SH-SY5Y (cell line): ENCODE data around the gene IFI6.

Source experiments
- GATA2 ChIP-seq: IDR thresholded peaks from 2 replicates; pipeline ENCODE4 v1.6.1; 2011; ENCODE audit warnings: mild to moderate bottlenecking, low read depth, low read length
- GATA3 ChIP-seq: IDR thresholded peaks from 2 replicates; pipeline ENCODE4 v1.6.1; 2011; ENCODE audit warnings: low read depth, mild to moderate bottlenecking, low read length, moderate library complexity

IFI6 gene

GRCh38 chr1:27684176-27684575, 12.2 kb upstream of the IFI6 start:
- TF ChIP-seq GATA2 (no peak), GATA3 (no peak)

- no peak for TF ChIP-seq GATA2
Observed at GRCh38 chr1:27682351-27682944, 10.5 kb upstream of the IFI6 start.

- no peak for TF ChIP-seq GATA3
- no peak for TF ChIP-seq GATA2
Observed at GRCh38 chr1:27678747-27679146, 6.8 kb upstream of the IFI6 start.

GRCh38 chr1:27676410-27676809, 4.4 kb upstream of the IFI6 start:
- TF ChIP-seq GATA2 (no peak), GATA3 (no peak)

- TF ChIP-seq GATA3, result no peak
- TF ChIP-seq GATA2, result no peak
Observed at GRCh38 chr1:27672750-27673112, 739 bp upstream of the IFI6 start.

- no peak for TF ChIP-seq GATA2
- TF ChIP-seq GATA3, result no peak
Observed at GRCh38 chr1:27669876-27670275, 2.1 kb downstream of the IFI6 start.

- TF ChIP-seq GATA3 (no peak), GATA2 (no peak)
Observed at GRCh38 chr1:27668808-27669723, 2.9 kb downstream of the IFI6 start.

- TF ChIP-seq GATA3, result no peak
- no peak for TF ChIP-seq GATA2
Observed at GRCh38 chr1:27668121-27668807, 3.7 kb downstream of the IFI6 start.

- TF ChIP-seq GATA3 (no peak), GATA2 (no peak)
Observed at GRCh38 chr1:27666791-27667254, 5.2 kb downstream of the IFI6 start.

GRCh38 chr1:27666294-27666693, 5.7 kb downstream of the IFI6 start:
- TF ChIP-seq GATA3 (no peak), GATA2 (no peak)

GRCh38 chr1:27665016-27665651, 6.9 kb downstream of the IFI6 start:
- TF ChIP-seq GATA3 (no peak), GATA2 (no peak)

- TF ChIP-seq GATA2, result no peak
- TF ChIP-seq GATA3, result no peak
Observed at GRCh38 chr1:27664291-27664690, 7.7 kb downstream of the IFI6 start.

GRCh38 chr1:27662707-27663393, 9.1 kb downstream of the IFI6 start:
- no peak for TF ChIP-seq GATA3
- TF ChIP-seq GATA2, result peak; percentile 49; the same call in 1 of the 2 replicates
